Measurements from ENCODE around the gene EVI5. TPM values are rescaled to one million over a fixed set of nuclear protein-coding genes. Genes with fewer than 3 reads are reported as not detected.
A peak's percentile ranks its signal among the peaks of the same experiment; 100 is the strongest.

Gene EVI5
- total RNA-seq, 1 donor from 2014 or later = 17.4 TPM

GRCh38 chr1:92544756-92545165 lies 240.1 kb downstream of the EVI5 start:
- Histone ChIP-seq H3K4me3 (ENCODE audit: low read depth, low read length) (no peak overlapping the region), H3K27me3 (ENCODE audit: control insufficient read depth, insufficient read depth, low read length) (no peaks in the 10 kb centered on the region), H3K36me3 (ENCODE audit: control insufficient read depth, insufficient read depth, low read length) (no peaks in the 10 kb centered on the region)
- TF ChIP-seq CTCF (IDR thresholded peaks at IDR 0.05; ENCODE audit: insufficient read depth, low read length, poor library complexity, severe bottlenecking) = no peak
- DNase-seq (ENCODE audit: low read depth) = no peak

- Histone ChIP-seq H3K36me3 (ENCODE audit: control insufficient read depth, insufficient read depth, low read length) (no peaks in the 10 kb centered on the region), H3K27me3 (ENCODE audit: control insufficient read depth, insufficient read depth, low read length) (no peaks in the 10 kb centered on the region), H3K4me3 (ENCODE audit: low read depth, low read length) (no peak overlapping the region)
- no peak for DNase-seq (ENCODE audit: low read depth)
- TF ChIP-seq CTCF (IDR thresholded peaks at IDR 0.05; ENCODE audit: insufficient read depth, low read length, poor library complexity, severe bottlenecking) = no peak
These were observed 241.5 kb downstream of the EVI5 start for GRCh38 chr1:92543131-92544055.

- DNase-seq (ENCODE audit: low read depth) = no peak
These were observed 246.4 kb downstream of the EVI5 start for GRCh38 chr1:92538413-92539061.

GRCh38 chr1:92538048-92538412 lies 246.9 kb downstream of the EVI5 start:
- no peak for TF ChIP-seq CTCF (IDR thresholded peaks at IDR 0.05; ENCODE audit: insufficient read depth, low read length, poor library complexity, severe bottlenecking)
- no peaks in the 10 kb centered on the region for H3K36me3 ChIP-seq (ENCODE audit: control insufficient read depth, insufficient read depth, low read length)
- H3K4me3 ChIP-seq (ENCODE audit: low read depth, low read length) = no peak overlapping the region
- H3K27me3 ChIP-seq (ENCODE audit: control insufficient read depth, insufficient read depth, low read length) = no peaks in the 10 kb centered on the region
- no peak for DNase-seq (ENCODE audit: low read depth)

More at GRCh38 chr1:92538413-92539061, 246.4 kb downstream of the EVI5 start:
- no peak for TF ChIP-seq CTCF (IDR thresholded peaks at IDR 0.05; ENCODE audit: insufficient read depth, low read length, poor library complexity, severe bottlenecking)
- no peaks in the 10 kb centered on the region for H3K27me3 ChIP-seq (ENCODE audit: control insufficient read depth, insufficient read depth, low read length)
- H3K4me3 ChIP-seq (ENCODE audit: low read depth, low read length) = no peak overlapping the region
- H3K36me3 ChIP-seq (ENCODE audit: control insufficient read depth, insufficient read depth, low read length) = no peaks in the 10 kb centered on the region

GRCh38 chr1:92536980-92537884 lies 247.7 kb downstream of the EVI5 start:
- no peak overlapping the region for H3K4me3 ChIP-seq (ENCODE audit: low read depth, low read length)
- no peaks in the 10 kb centered on the region for H3K27me3 ChIP-seq (ENCODE audit: control insufficient read depth, insufficient read depth, low read length)
- H3K36me3 ChIP-seq (ENCODE audit: control insufficient read depth, insufficient read depth, low read length) = no peaks in the 10 kb centered on the region
- DNase-seq (ENCODE audit: low read depth) = peak; percentile 5
- TF ChIP-seq CTCF (IDR thresholded peaks at IDR 0.05; ENCODE audit: insufficient read depth, low read length, poor library complexity, severe bottlenecking) = no peak
